Vagina (tissue), 2 donors: Measurements from ENCODE around the gene GP1BB. TPM values are rescaled to one million over a fixed set of nuclear protein-coding genes. Genes with fewer than 3 reads are reported as not detected.

ENCODE experiments used
- DNase-seq, 2 donors: peaks; one replicate each; pipeline ENCODE4 v3.0.0-alpha.2; 2017; ENCODE audit errors: extremely low spot score in 2 of 2
- H3K27ac ChIP-seq: fragments of 200-600 bp; sonication (generic); one replicate; pipeline ENCODE4 v1.5.1; 2019
- H3K27me3 ChIP-seq: fragments of 200-600 bp; sonication (generic); one replicate; pipeline ENCODE4 v1.5.1; 2019
- H3K36me3 ChIP-seq, 2 donors: fragments of 200-600 bp; sonication (generic); one replicate each; pipeline ENCODE4 v1.5.1; 2017 to 2019
- H3K4me1 ChIP-seq: fragments of 200-600 bp; sonication (generic); one replicate; pipeline ENCODE4 v1.5.1; 2019
- H3K4me3 ChIP-seq, 2 donors: fragments of 200-600 bp; sonication (generic); 1 replicate in 1 of 2; 2 replicates in 1 of 2; pipeline ENCODE4 v1.5.1; 2016 to 2019
- H3K9me3 ChIP-seq: fragments of 200-600 bp; sonication (generic); one replicate; pipeline ENCODE4 v1.5.1; 2019
- CTCF ChIP-seq, 3 experiments: fragments of 450-650 bp in 2 of 3; fragments of 200-600 bp in 1 of 3; sonication (generic) in 1 of 3; IDR thresholded peaks; one replicate each; pipeline ENCODE4 v1.5.1; 2017 to 2019; ENCODE audit warnings: antibody characterized with exemption in 3 of 3, mild to moderate bottlenecking in 2 of 3, moderate library complexity in 2 of 3
- POLR2A ChIP-seq, 2 donors: fragments of 450-650 bp; IDR thresholded peaks; one replicate each; pipeline ENCODE4 v1.6.1; 2017; ENCODE audit warnings: antibody characterized with exemption in 2 of 2, mild to moderate bottlenecking in 2 of 2, moderate library complexity in 2 of 2
- POLR2AphosphoS5 ChIP-seq, 2 donors: sonication (generic); formaldehyde crosslinking; IDR thresholded peaks; one replicate each; pipeline ENCODE4 v1.9.0; 2017; ENCODE audit warnings: antibody characterized with exemption in 2 of 2, mild to moderate bottlenecking in 2 of 2, low read depth in 1 of 2; ENCODE audit not compliant: insufficient read depth in 1 of 2
- intact Hi-C: fragments of 100-400 bp; cut with DNase I; formaldehyde crosslinking; loops from one replicate; pipeline ENCODE4 v1.15.1; 2023
- total RNA-seq: library from RNA; depleted of rRNA; stranded (reverse); fragments of >200 nt; gene quantifications from one replicate; pipeline ENCODE4 v1.2.3, GENCODE V29; 2016

The GP1BB gene
- total RNA-seq, 1 donor from 2014 or later, result 14.5 TPM

- intact Hi-C loops, result loop anchor here (5.0 kb wide), 1 partner anchor 34 kb away; no protein-coding TSS in a partner anchor
- TF ChIP-seq POLR2A (IDR thresholded peaks at IDR 0.05) (no peak), CTCF (IDR thresholded peaks at IDR 0.05) (no peak), POLR2AphosphoS5 (IDR thresholded peaks at IDR 0.05; ENCODE audit: insufficient read depth in 1 of 2, low read depth in 1 of 2) (no peak)
- DNase-seq, result no peak
- peak overlapping the region; percentile 85 for H3K27ac ChIP-seq
- H3K4me1 ChIP-seq, result peaks cover 58% of the 10 kb centered on the region
- H3K27me3 ChIP-seq, result no peaks in the 10 kb centered on the region
- H3K4me3 ChIP-seq, result no peak overlapping the region
- peaks cover 0 to 19% of the 10 kb centered on the region in 2 donors for H3K36me3 ChIP-seq
- no peaks in the 10 kb centered on the region for H3K9me3 ChIP-seq
These were observed 6.6 kb upstream of the GP1BB start for GRCh38 chr22:19716829-19717105.

GRCh38 chr22:19717181-19717580 lies 6.2 kb upstream of the GP1BB start:
- Histone ChIP-seq H3K4me3 (peak overlapping the region; percentile 56 to 71), H3K27ac (peak overlapping the region; percentile 85), H3K9me3 (no peaks in the 10 kb centered on the region), H3K36me3 (peaks cover 0 to 24% of the 10 kb centered on the region in 2 donors), H3K4me1 (peaks cover 58% of the 10 kb centered on the region), H3K27me3 (no peaks in the 10 kb centered on the region)
- TF ChIP-seq POLR2AphosphoS5 (IDR thresholded peaks at IDR 0.05; ENCODE audit: insufficient read depth in 1 of 2, low read depth in 1 of 2) (no peak), CTCF (IDR thresholded peaks at IDR 0.05) (no peak), POLR2A (IDR thresholded peaks at IDR 0.05) (no peak)
- no peak for DNase-seq
- intact Hi-C loops, result loop anchor here (5.0 kb wide), 1 partner anchor 35 kb away; no protein-coding TSS in a partner anchor

- H3K27ac ChIP-seq, result peak overlapping the region; percentile 85
- peaks cover 0 to 29% of the 10 kb centered on the region in 2 donors for H3K36me3 ChIP-seq
- intact Hi-C loops, result loop anchor here (5.0 kb wide), 1 partner anchor 36 kb away; no protein-coding TSS in a partner anchor
- H3K4me3 ChIP-seq, result peak overlapping the region; percentile 56 to 71
- no peaks in the 10 kb centered on the region for H3K9me3 ChIP-seq
- H3K27me3 ChIP-seq, result no peaks in the 10 kb centered on the region
- DNase-seq, result no peak
- TF ChIP-seq POLR2AphosphoS5 (IDR thresholded peaks at IDR 0.05; ENCODE audit: insufficient read depth in 1 of 2, low read depth in 1 of 2), result no peak
- peak; percentile 95 to 98 (median 96) for TF ChIP-seq CTCF (IDR thresholded peaks at IDR 0.05)
- peak in 1 of 2 donors; percentile 3 for TF ChIP-seq POLR2A (IDR thresholded peaks at IDR 0.05)
- H3K4me1 ChIP-seq, result peaks cover 61% of the 10 kb centered on the region
These were observed 5.5 kb upstream of the GP1BB start for GRCh38 chr22:19717691-19718455.

GRCh38 chr22:19718456-19719049 lies 4.8 kb upstream of the GP1BB start:
- Histone ChIP-seq H3K4me1 (peaks cover 63% of the 10 kb centered on the region), H3K36me3 (peaks cover 0 to 32% of the 10 kb centered on the region in 2 donors), H3K27me3 (no peaks in the 10 kb centered on the region), H3K27ac (peak overlapping the region; percentile 85), H3K9me3 (no peaks in the 10 kb centered on the region), H3K4me3 (peak overlapping the region; percentile 56 to 71)
- intact Hi-C loops, result loop anchor here (5.0 kb wide), 1 partner anchor 36 kb away; no protein-coding TSS in a partner anchor
- DNase-seq, result no peak
- no peak for TF ChIP-seq CTCF (IDR thresholded peaks at IDR 0.05)
- TF ChIP-seq POLR2A (IDR thresholded peaks at IDR 0.05), result no peak
- TF ChIP-seq POLR2AphosphoS5 (IDR thresholded peaks at IDR 0.05; ENCODE audit: insufficient read depth in 1 of 2, low read depth in 1 of 2), result no peak
